Right ventricle myocardium inferior (tissue), 1 donor: ENCODE data around the gene GKN1. TPM values are rescaled to one million over a fixed set of nuclear protein-coding genes. Genes with fewer than 3 reads are reported as not detected.

Experiments used
- ATAC-seq: fragments of 200-7000 bp; cut with Tn5 transposase; one replicate; pipeline ENCODE4 v1.9.1; 2020; ENCODE audit warnings: mild to moderate bottlenecking, moderate library complexity
- DNase-seq: peaks from one replicate; pipeline ENCODE4 v3.0.0; 2021; ENCODE audit errors: missing footprints
- intact Hi-C: fragments of 100-400 bp; cut with DNase I; formaldehyde crosslinking; loops from one replicate; pipeline ENCODE4 v1.11.0; 2022
- long read RNA-seq: library from polyadenylated mRNA; unstranded; transcript quantifications from one replicate; pipeline ENCODE4 v2.0.0, GENCODE V29; 2021
- total RNA-seq: library from RNA; stranded (reverse); fragmentation: NEBNext Ultra II Directional; extraction: Animal tissue kit (Norgen Biotek cat#: 25700); gene quantifications from one replicate; pipeline ENCODE4 v1.2.1, GENCODE V29; 2021
- donor health status: DM: no; HTN: yes; CAD: no; lungs with severe emphysema.

The GKN1 gene
- not detected for total RNA-seq
- long read RNA-seq: 0 reads

GRCh38 chr2:68974251-68974650 is at the start of gene GKN1:
TSS of gene GKN1 (plus strand) at chr2:68974636. CDS start at chr2:68974678, 42 bp downstream.
- ATAC-seq (no peak), DNase-seq (no peak)
- intact Hi-C loops: no loop called here

- DNase-seq (no peak), ATAC-seq (peak; percentile 62)
- intact Hi-C loops: loop anchor here (2.0 to 5.0 kb wide), 3 partner anchors 173 to 463 kb away; no protein-coding TSS in a partner anchor
Observed at GRCh38 chr2:68925295-68925896, 49.0 kb upstream of the GKN1 start.

DNA sequence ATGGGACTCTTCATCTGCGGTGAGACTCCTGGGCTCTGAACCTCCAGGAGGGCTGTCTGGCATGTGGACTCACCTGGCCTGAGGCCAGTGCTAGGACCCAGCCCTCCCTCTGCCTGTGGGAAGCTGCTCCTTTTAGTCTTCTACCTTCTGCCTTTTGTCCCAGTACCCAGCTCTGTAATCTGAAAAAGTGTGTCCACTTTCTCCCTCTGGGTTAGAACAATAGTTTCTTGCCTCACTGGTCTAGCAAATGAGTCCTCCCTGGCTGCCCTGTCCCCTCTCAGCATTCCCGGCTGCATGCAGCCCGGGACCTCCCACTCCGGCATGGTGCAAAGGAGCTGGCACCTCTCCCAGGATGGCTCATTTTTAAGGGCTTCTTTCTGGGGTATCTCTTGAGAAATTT is 47.6 kb upstream of the GKN1 start:
- no peak for ATAC-seq
- DNase-seq: no peak
- intact Hi-C loops: loop anchor here (5.0 kb wide), 1 partner anchor 174 kb away; no protein-coding TSS in a partner anchor

- DNase-seq (no peak), ATAC-seq (no peak)
- intact Hi-C loops: no loop called here
Observed at GRCh38 chr2:68931149-68931711, 43.2 kb upstream of the GKN1 start.

GRCh38 chr2:68931799-68932198 is 42.6 kb upstream of the GKN1 start:
- intact Hi-C loops: no loop called here
- DNase-seq (no peak), ATAC-seq (no peak)

- intact Hi-C loops: no loop called here
- no peak for ATAC-seq
- DNase-seq: no peak
Observed at GRCh38 chr2:68932402-68932801, 42.0 kb upstream of the GKN1 start.

GRCh38 chr2:68934021-68934420 is 40.4 kb upstream of the GKN1 start:
- ATAC-seq (no peak), DNase-seq (no peak)
- intact Hi-C loops: no loop called here

- intact Hi-C loops: no loop called here
- DNase-seq (no peak), ATAC-seq (no peak)
Observed at GRCh38 chr2:68935471-68935870, 39.0 kb upstream of the GKN1 start.

DNA sequence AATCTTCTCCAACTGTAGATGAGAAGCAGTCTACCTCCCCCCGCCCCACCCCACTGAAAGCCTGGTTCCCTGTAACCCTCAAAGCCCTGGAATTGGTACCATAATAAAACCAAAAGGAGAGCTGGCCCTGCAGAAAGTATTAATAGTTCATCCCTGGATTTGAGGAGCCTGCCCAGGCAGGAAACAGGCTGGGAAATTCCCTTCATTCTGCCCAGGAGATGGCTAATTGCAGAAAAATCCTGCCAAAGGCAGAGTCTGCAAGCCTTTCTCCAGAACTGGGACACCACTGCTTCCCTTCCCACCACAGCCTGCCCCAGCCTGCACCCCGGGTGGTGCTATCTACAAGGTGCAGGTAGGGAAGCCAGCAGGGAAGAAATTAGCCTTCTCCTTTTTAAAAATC is 38.0 kb upstream of the GKN1 start:
- intact Hi-C loops: no loop called here
- DNase-seq (no peak), ATAC-seq (no peak)

DNA sequence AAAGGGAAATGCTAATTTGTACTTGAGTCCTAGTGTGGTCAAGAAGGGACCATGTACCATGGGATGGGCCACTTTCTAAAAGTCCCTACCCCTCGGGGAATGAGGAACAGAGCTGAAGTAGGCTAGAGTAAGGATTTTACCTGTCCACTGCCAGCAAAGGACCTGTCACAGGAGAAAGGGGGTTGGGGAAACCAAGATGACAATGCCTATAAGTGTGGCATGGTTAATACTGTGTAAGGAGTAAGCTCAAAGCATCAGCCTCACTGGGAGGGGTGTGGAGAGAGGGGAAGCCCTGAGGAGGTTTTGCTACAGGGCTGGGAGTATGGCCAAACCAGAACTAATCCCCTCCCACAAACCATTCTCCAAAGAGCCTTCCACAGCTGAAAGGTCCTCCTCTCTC is 37.5 kb upstream of the GKN1 start:
- ATAC-seq: no peak
- intact Hi-C loops: no loop called here

GRCh38 chr2:68937346-68938055 is 36.9 kb upstream of the GKN1 start:
- ATAC-seq: peak; percentile 26
- DNase-seq: no peak
- intact Hi-C loops: no loop called here

More for the DNA sequence above, 37.5 kb upstream of the GKN1 start:
- no peak for DNase-seq

DNA sequence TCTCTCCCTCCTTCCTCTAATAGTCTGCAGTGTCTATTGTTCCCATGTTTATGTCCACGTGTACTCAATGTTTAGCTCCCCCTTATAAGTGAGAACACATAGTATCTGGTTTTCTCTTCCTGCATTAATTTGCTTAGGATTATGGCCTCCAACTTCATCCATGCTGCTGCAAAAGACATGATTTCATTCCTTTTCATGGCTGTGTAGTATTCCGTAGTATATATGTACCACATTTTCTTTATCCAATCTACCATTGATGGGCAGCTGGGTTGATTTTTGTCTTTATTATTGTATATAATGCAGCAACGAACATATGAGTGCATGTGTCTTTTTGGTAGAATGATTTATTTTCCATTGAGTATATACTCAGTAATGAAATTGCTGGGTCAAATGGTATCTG is 35.5 kb upstream of the GKN1 start:
- ATAC-seq (no peak), DNase-seq (no peak)
- intact Hi-C loops: no loop called here

DNA sequence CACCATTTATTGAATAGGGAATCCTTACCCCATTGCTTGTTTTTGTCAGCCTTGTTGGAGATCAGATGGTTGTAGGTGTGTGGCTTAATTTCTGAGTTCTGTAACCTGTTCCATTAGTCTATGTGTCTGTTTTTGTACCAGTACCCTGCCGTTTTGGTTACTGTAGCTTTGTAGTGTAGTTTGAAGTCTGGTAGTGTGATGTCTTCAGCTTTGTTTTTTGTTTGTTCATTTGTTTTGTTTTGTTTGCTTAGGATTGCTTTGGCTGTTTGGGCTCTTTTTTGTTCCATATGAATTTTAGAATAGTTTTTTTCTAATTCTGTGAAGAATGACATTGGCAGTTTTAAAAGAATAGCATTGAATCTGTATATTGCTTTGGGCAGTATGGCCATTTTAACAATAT is 34.5 kb upstream of the GKN1 start:
- intact Hi-C loops: no loop called here
- no peak for ATAC-seq

GRCh38 chr2:68940369-68940768 is 34.1 kb upstream of the GKN1 start:
- ATAC-seq (no peak), DNase-seq (no peak)
- intact Hi-C loops: no loop called here

More for the DNA sequence above, 34.5 kb upstream of the GKN1 start:
- no peak for DNase-seq

- DNase-seq (no peak), ATAC-seq (no peak)
- intact Hi-C loops: loop anchor here (2.0 kb wide), 1 partner anchor 364 kb away; no protein-coding TSS in a partner anchor
Observed at GRCh38 chr2:68942827-68943226, 31.6 kb upstream of the GKN1 start.

GRCh38 chr2:68943581-68944568 is 30.6 kb upstream of the GKN1 start:
- ATAC-seq: peak; percentile 63
- intact Hi-C loops: loop anchor here (2.0 kb wide), 1 partner anchor 363 kb away; no protein-coding TSS in a partner anchor
- no peak for DNase-seq

- DNase-seq (no peak), ATAC-seq (no peak)
- intact Hi-C loops: no loop called here
Observed at GRCh38 chr2:68946117-68946516, 28.3 kb upstream of the GKN1 start.

DNA sequence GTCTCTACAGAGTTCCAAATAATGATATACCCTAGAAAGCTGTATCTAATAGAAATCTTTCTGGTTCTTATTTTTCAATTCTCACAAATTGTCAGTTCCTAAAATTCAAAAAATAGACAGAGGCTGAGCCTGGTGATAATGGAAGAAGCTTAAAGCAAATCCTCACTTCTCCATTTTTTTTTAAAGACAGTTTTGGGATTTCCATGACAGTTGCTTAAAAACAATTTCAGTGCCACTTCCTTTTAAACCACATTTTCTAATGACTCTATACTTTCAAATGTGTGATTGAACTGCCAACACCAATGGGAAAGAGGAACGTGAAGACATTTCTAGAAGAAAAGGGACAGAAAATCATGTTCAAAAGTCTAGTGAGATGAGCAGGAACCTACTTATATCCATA is 25.7 kb upstream of the GKN1 start:
- intact Hi-C loops: no loop called here
- no peak for ATAC-seq
- no peak for DNase-seq

DNA sequence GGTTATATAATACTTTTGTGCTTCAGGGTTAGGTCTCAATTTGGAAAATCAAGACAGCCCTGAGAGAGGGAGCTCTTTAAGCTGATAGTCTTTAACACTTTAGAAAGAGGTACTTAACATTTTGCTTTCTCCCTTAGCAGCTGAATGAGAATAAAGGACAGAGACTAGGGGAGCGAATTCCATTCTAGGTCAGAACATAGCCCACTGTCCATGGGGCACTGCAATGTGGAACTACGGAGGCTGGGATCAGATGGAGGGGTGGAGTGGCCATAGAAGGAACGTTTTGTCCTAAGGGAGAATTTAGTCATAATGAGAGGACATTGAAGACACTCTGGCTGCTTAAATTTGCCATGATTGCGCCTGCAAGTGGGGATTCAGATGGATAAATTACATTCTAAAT is 22.5 kb upstream of the GKN1 start:
- intact Hi-C loops: no loop called here
- ATAC-seq: no peak
- DNase-seq: no peak
